Measurements from ENCODE around the gene DYNAP. TPM values are rescaled to one million over a fixed set of nuclear protein-coding genes. Genes with fewer than 3 reads are reported as not detected.

DYNAP gene
- polyA plus RNA-seq, 3 donors = not detected

DNA sequence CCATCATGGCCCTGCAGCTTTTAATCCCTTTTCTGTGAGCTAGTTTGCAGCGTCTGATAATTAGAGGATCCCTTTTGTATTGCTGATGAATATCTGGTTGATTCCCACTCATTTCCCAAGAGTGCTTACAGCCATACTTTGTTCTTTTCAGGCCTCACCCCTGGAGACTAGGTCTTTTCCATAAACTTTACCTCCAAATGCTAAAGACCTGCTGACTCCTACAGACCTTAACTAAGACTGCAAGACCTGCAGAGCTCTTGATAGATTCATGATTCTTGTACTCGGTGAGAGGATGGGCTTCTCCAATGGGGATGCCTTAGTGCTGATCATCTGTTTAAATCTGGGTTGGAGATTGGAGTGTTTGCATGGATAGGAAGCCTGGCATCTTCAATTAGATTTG is 33.1 kb upstream of the DYNAP start:
- H2AFZ ChIP-seq (ENCODE audit: insufficient read depth, low read depth, low read length, poor library complexity, severe bottlenecking) = no peak overlapping the region
- no peak overlapping the region for H3K4me2 ChIP-seq (replicated peaks; ENCODE audit: extremely low read depth, low read length, poor library complexity, severe bottlenecking)
- peaks cover 0 to 2% (median 0%) of the 10 kb centered on the region in 7 donors for H3K9me3 Mint-ChIP-seq
- no peak for DNase-seq
- no peaks in the 10 kb centered on the region for H3K36me3 Mint-ChIP-seq
- 80% methylated on average over 1 of the region's 2 CpGs for WGBS (ENCODE audit: insufficient coverage)
- no peaks in the 10 kb centered on the region for H3K36me3 ChIP-seq (replicated peaks in 1 of 2; ENCODE audit: control insufficient read depth in 1 of 2, insufficient read depth in 2 of 2, low read length in 2 of 2)
- H3K4me1 ChIP-seq (ENCODE audit: control insufficient read depth in 1 of 2, insufficient read depth in 2 of 2, low read length in 2 of 2) = no peaks in the 10 kb centered on the region
- H3K27ac Mint-ChIP-seq = no peak overlapping the region
- no peaks in the 10 kb centered on the region for H4K20me1 ChIP-seq (ENCODE audit: insufficient read depth, low read length)
- no peaks in the 10 kb centered on the region for H3K4me1 Mint-ChIP-seq
- H3K79me2 ChIP-seq (ENCODE audit: insufficient read depth, low read length) = no peaks in the 10 kb centered on the region
- TF ChIP-seq CTCF (IDR thresholded peaks at IDR 0.05) = no peak
- H3K27me3 Mint-ChIP-seq (ENCODE audit: low read depth in 3 of 3) = peaks cover 0 to 5% (median 0%) of the 10 kb centered on the region in 3 donors
- H3K9ac ChIP-seq (ENCODE audit: insufficient read depth, low read length, poor library complexity, severe bottlenecking) = no peak overlapping the region
- no peak overlapping the region for H3K4me3 ChIP-seq (replicated peaks in 1 of 3; ENCODE audit: low read depth in 2 of 3, low read length in 3 of 3)
- H3K27me3 ChIP-seq (ENCODE audit: control insufficient read depth in 2 of 2, insufficient read depth in 2 of 2, low read length in 2 of 2) = no peaks in the 10 kb centered on the region
- no peaks in the 10 kb centered on the region for H3K9me3 ChIP-seq (replicated peaks in 1 of 2; ENCODE audit: control insufficient read depth in 1 of 2, insufficient read depth in 1 of 2, low read length in 2 of 2)
- intact Hi-C loops (cut with micrococcal nuclease) = loop anchor here in 1 of 2 donors (10.0 kb wide), 1 partner anchor 427 kb away; no protein-coding TSS in a partner anchor
- no peak overlapping the region for H3K27ac ChIP-seq (ENCODE audit: low read depth in 1 of 2, low read length in 2 of 2)
- H3K4me3 Mint-ChIP-seq = no peak overlapping the region

GRCh38 chr18:54558609-54559585 is 32.1 kb upstream of the DYNAP start:
- Histone ChIP-seq H3K9me3 (replicated peaks in 1 of 2; ENCODE audit: control insufficient read depth in 1 of 2, insufficient read depth in 1 of 2, low read length in 2 of 2) (no peaks in the 10 kb centered on the region), H3K27me3 (ENCODE audit: control insufficient read depth in 2 of 2, insufficient read depth in 2 of 2, low read length in 2 of 2) (no peaks in the 10 kb centered on the region), H3K4me2 (replicated peaks; ENCODE audit: extremely low read depth, low read length, poor library complexity, severe bottlenecking) (no peak overlapping the region), H3K36me3 (replicated peaks in 1 of 2; ENCODE audit: control insufficient read depth in 1 of 2, insufficient read depth in 2 of 2, low read length in 2 of 2) (no peaks in the 10 kb centered on the region), H3K79me2 (ENCODE audit: insufficient read depth, low read length) (no peaks in the 10 kb centered on the region), H2AFZ (ENCODE audit: insufficient read depth, low read depth, low read length, poor library complexity, severe bottlenecking) (no peak overlapping the region), H3K4me1 (ENCODE audit: control insufficient read depth in 1 of 2, insufficient read depth in 2 of 2, low read length in 2 of 2) (no peaks in the 10 kb centered on the region), H3K9ac (ENCODE audit: insufficient read depth, low read length, poor library complexity, severe bottlenecking) (no peak overlapping the region), H4K20me1 (ENCODE audit: insufficient read depth, low read length) (no peaks in the 10 kb centered on the region), H3K27ac (ENCODE audit: low read depth in 1 of 2, low read length in 2 of 2) (no peak overlapping the region), H3K4me3 (replicated peaks in 1 of 3; ENCODE audit: low read depth in 2 of 3, low read length in 3 of 3) (no peak overlapping the region)
- Mint-ChIP-seq H3K9me3 (peaks cover 0 to 1% (median 0%) of the 10 kb centered on the region in 7 donors), H3K36me3 (no peaks in the 10 kb centered on the region), H3K4me1 (no peaks in the 10 kb centered on the region), H3K27me3 (ENCODE audit: low read depth in 3 of 3) (peaks cover 0 to 5% (median 0%) of the 10 kb centered on the region in 3 donors), H3K4me3 (no peak overlapping the region), H3K27ac (no peak overlapping the region)
- DNase-seq = no peak
- peak; percentile 63 for TF ChIP-seq CTCF (IDR thresholded peaks at IDR 0.05)
- intact Hi-C loops (cut with micrococcal nuclease) = loop anchor here in 1 of 2 donors (10.0 kb wide), 1 partner anchor 426 kb away; no protein-coding TSS in a partner anchor
- no CpG with 5 or more reads among the region's 3 CpGs for WGBS (ENCODE audit: insufficient coverage)
